Adrenal gland (tissue), 12 donors: ENCODE data around the gene WNT7B. TPM values are rescaled to one million over a fixed set of nuclear protein-coding genes. Genes with fewer than 3 reads are reported as not detected.

Source experiments
- DNase-seq, 7 donors: peaks; one replicate each; pipeline ENCODE4 v3.0.0-alpha.2; 2019 to 2020
- H3K27ac ChIP-seq, 5 donors: fragments of 200-600 bp; sonication (generic) in 4 of 5; 1 replicate in 3 of 5; 2 replicates in 2 of 5; pipeline versions ENCODE4 v1.5.1 to v1.8.0; 2016 to 2020; ENCODE audit warnings: mild to moderate bottlenecking in 1 of 5
- H3K27me3 ChIP-seq: fragments of 200-600 bp; 2 replicates; pipeline ENCODE4 v1.8.0; 2021
- H3K36me3 ChIP-seq, 2 donors: fragments of 200-600 bp; replicated peaks in 1 of 2; 1 replicate in 1 of 2; 2 replicates in 1 of 2; pipeline versions ENCODE4 v1.5.1 to v1.8.0; 2018 to 2022
- H3K4me1 ChIP-seq, 2 donors: fragments of 200-600 bp; replicated peaks in 1 of 2; 1 replicate in 1 of 2; 2 replicates in 1 of 2; pipeline versions ENCODE4 v1.5.1 to v1.8.0; 2018 to 2021
- H3K4me3 ChIP-seq, 4 donors: fragments of 200-600 bp; sonication (generic) in 3 of 4; one replicate each; pipeline ENCODE4 v1.5.1; 2016 to 2018
- H3K9me3 ChIP-seq, 3 donors: fragments of 200-600 bp; sonication (generic) in 1 of 3; replicated peaks in 1 of 3; 1 replicate in 2 of 3; 2 replicates in 1 of 3; pipeline versions ENCODE4 v1.5.1 to v1.8.0; 2016 to 2021
- CTCF ChIP-seq, 6 experiments: fragments of 450-650 bp in 4 of 6; fragments of 200-600 bp in 2 of 6; sonication (generic) in 1 of 6; IDR thresholded peaks; 1 replicate in 5 of 6; 2 replicates in 1 of 6; pipeline versions ENCODE4 v1.5.1 to v1.8.0; 2016 to 2021; ENCODE audit warnings: antibody characterized with exemption in 6 of 6, mild to moderate bottlenecking in 2 of 6, moderate library complexity in 1 of 6
- POLR2A ChIP-seq, 2 donors: fragments of 450-650 bp; IDR thresholded peaks; one replicate each; pipeline ENCODE4 v1.6.1; 2017; ENCODE audit warnings: antibody characterized with exemption in 2 of 2, mild to moderate bottlenecking in 2 of 2, moderate library complexity in 1 of 2
- WGBS, 4 donors: extraction: QIAGEN DNeasy Blood & Tissue Kit in 2 of 4; methylation state at CpG; one replicate each; pipeline versions ENCODE4 v1.1.5 to v1.1.7; 2013 to 2017; 5-methylcytosine and 5-hydroxymethylcytosine counted together
- intact Hi-C, 2 donors: fragments of 100-400 bp; cut with DNase I; formaldehyde crosslinking; loops; one replicate each; pipeline versions ENCODE4 v1.14.1 to v1.15.0; 2022 to 2023
- polyA plus RNA-seq, 3 donors: library from polyadenylated mRNA; stranded (reverse); fragments of 200-250 nt in 2 of 3; fragments of 350-450 nt in 1 of 3; fragmentation: Illumina TruSeq in 1 of 3; extraction: RNeasy Lipid Tissue Mini Kit (QIAGEN cat#74804) in 1 of 3; gene quantifications; one replicate each; pipeline ENCODE4 v1.2.3, GENCODE V29; 2013 to 2014
- total RNA-seq, 9 donors: library from RNA; depleted of rRNA in 4 of 9; stranded (reverse); fragments of >200 nt in 4 of 9; fragments of 120-200 nt in 1 of 9; fragmentation: NEBNext Ultra II Directional in 1 of 9; extraction: Animal tissue kit (Norgen Biotek cat#: 25700) in 1 of 9; gene quantifications; one replicate each; pipeline versions ENCODE4 v1.1.0 to v1.2.4, GENCODE V29; 2013 to 2023
- donor health status: healthy with polysubstance abuse.
- donor health status: Bipolar disorder and iron deficiency.
- donor health status: DM: yes; HTN: yes; CAD: no.
- donor health status: DM: no; HTN: no; CAD: no.
- donor health status: DM: no; HTN: no; CAD: no.
- donor health status: DM: yes; HTN: yes; CAD: no.

The WNT7B gene
- total and polyA plus RNA-seq, 12 donors: 0.07 to 0.24 (median 0.15) TPM; not detected in 8

- TF ChIP-seq CTCF (IDR thresholded peaks at IDR 0.05) (no peak), POLR2A (IDR thresholded peaks at IDR 0.05) (no peak)
- H3K4me1 ChIP-seq: peaks cover 0 to 12% of the 10 kb centered on the region in 2 donors
- DNase-seq: no peak
- H3K36me3 ChIP-seq: no peaks in the 10 kb centered on the region
- 2 to 12% (median 4%) methylated on average over 6 to 26 of the region's 26 CpGs for WGBS, 4 donors
- H3K27me3 ChIP-seq: peaks cover 46% of the 10 kb centered on the region
- H3K27ac ChIP-seq: no peak overlapping the region
- intact Hi-C loops: no loop called here
- peak overlapping the region in 1 of 4 donors; percentile 61 for H3K4me3 ChIP-seq
- no peaks in the 10 kb centered on the region for H3K9me3 ChIP-seq
These were observed 1.3 kb upstream of the WNT7B start for GRCh38 chr22:45978275-45978713.

GRCh38 chr22:45977551-45978274, 751 bp upstream of the WNT7B start:
- intact Hi-C loops: loop anchor here in 1 of 2 donors (2.0 kb wide), 1 partner anchor 399 kb away; no protein-coding TSS in a partner anchor
- no peak overlapping the region for H3K4me3 ChIP-seq
- WGBS, 4 donors: 3 to 9% (median 4%) methylated on average over 7 to 29 of the region's 29 CpGs
- H3K4me1 ChIP-seq: peaks cover 0 to 12% of the 10 kb centered on the region in 2 donors
- no peak for DNase-seq
- H3K27me3 ChIP-seq: peaks cover 52% of the 10 kb centered on the region
- no peaks in the 10 kb centered on the region for H3K9me3 ChIP-seq
- TF ChIP-seq CTCF (IDR thresholded peaks at IDR 0.05) (no peak), POLR2A (IDR thresholded peaks at IDR 0.05) (no peak)
- no peaks in the 10 kb centered on the region for H3K36me3 ChIP-seq
- H3K27ac ChIP-seq: no peak overlapping the region

- no peak for TF ChIP-seq POLR2A (IDR thresholded peaks at IDR 0.05)
- no peak for TF ChIP-seq CTCF (IDR thresholded peaks at IDR 0.05)
- Histone ChIP-seq H3K27ac (no peak overlapping the region), H3K36me3 (no peaks in the 10 kb centered on the region), H3K27me3 (peaks cover 65% of the 10 kb centered on the region), H3K4me3 (peak overlapping the region in 1 of 4 donors; percentile 15), H3K9me3 (no peaks in the 10 kb centered on the region), H3K4me1 (peaks cover 7 to 18% of the 10 kb centered on the region in 2 donors)
- no peak for DNase-seq
- WGBS, 4 donors: 1 to 4% (median 2%) methylated on average over 20 to 94 of the region's 94 CpGs
- intact Hi-C loops: loop anchor here in 1 of 2 donors (2.0 kb wide), 1 partner anchor 398 kb away; no protein-coding TSS in a partner anchor
These were observed 534 bp downstream of the WNT7B start for GRCh38 chr22:45976254-45977002.
